HG03575 (cell line): Measurements from ENCODE around the gene STARD7.
"Not testable (repeated sequence)": the region's sequence is repeated elsewhere in the genome, so short reads cannot be mapped to it uniquely, and the experiment has no call there.

Experiments
- ATAC-seq: cut with Tn5 transposase; IDR thresholded peaks from one replicate; pipeline ENCODE4 v1.9.1; 2021; ENCODE audit not compliant: unreplicated experiment, insufficient number of reproducible peaks, low FRiP score; ENCODE audit errors: extremely low read depth

STARD7 gene

GRCh38 chr2:96174251-96175144 lies 34.1 kb downstream of the STARD7 start:
- ATAC-seq = no peak

- ATAC-seq = no peak
These were observed 36.8 kb downstream of the STARD7 start for GRCh38 chr2:96171831-96172230.

GRCh38 chr2:96170626-96171025 lies 38.0 kb downstream of the STARD7 start:
- no peak for ATAC-seq

- ATAC-seq = no peak
These were observed 38.6 kb downstream of the STARD7 start for GRCh38 chr2:96169868-96170507.

GRCh38 chr2:96167407-96168013 lies 41.1 kb downstream of the STARD7 start:
- no peak for ATAC-seq

- peak; percentile 56 for ATAC-seq
These were observed 44.0 kb downstream of the STARD7 start for GRCh38 chr2:96164459-96165184.

GRCh38 chr2:96163768-96164429 lies 44.7 kb downstream of the STARD7 start:
- ATAC-seq = no peak

- no peak for ATAC-seq
These were observed 45.2 kb downstream of the STARD7 start for GRCh38 chr2:96163415-96163767.

- no peak for ATAC-seq
These were observed 46.7 kb downstream of the STARD7 start for GRCh38 chr2:96161898-96162297.

- ATAC-seq = not testable (repeated sequence)
These were observed 48.3 kb downstream of the STARD7 start for GRCh38 chr2:96160366-96160765.

- no peak for ATAC-seq
These were observed 49.4 kb downstream of the STARD7 start for GRCh38 chr2:96159084-96159830.

- ATAC-seq = no peak
These were observed 50.1 kb downstream of the STARD7 start for GRCh38 chr2:96158554-96158940.

GRCh38 chr2:96157649-96158553 lies 50.7 kb downstream of the STARD7 start:
- ATAC-seq = no peak

- no peak for ATAC-seq
These were observed 51.5 kb downstream of the STARD7 start for GRCh38 chr2:96156926-96157648.

- no peak for ATAC-seq
These were observed 52.4 kb downstream of the STARD7 start for GRCh38 chr2:96156011-96156820.
